HG03196 (cell line): ENCODE data around the gene RWDD3.

ENCODE experiments used
- ATAC-seq: cut with Tn5 transposase; IDR thresholded peaks from one replicate; pipeline ENCODE4 v1.9.1; 2021; ENCODE audit not compliant: unreplicated experiment

The RWDD3 gene

DNA sequence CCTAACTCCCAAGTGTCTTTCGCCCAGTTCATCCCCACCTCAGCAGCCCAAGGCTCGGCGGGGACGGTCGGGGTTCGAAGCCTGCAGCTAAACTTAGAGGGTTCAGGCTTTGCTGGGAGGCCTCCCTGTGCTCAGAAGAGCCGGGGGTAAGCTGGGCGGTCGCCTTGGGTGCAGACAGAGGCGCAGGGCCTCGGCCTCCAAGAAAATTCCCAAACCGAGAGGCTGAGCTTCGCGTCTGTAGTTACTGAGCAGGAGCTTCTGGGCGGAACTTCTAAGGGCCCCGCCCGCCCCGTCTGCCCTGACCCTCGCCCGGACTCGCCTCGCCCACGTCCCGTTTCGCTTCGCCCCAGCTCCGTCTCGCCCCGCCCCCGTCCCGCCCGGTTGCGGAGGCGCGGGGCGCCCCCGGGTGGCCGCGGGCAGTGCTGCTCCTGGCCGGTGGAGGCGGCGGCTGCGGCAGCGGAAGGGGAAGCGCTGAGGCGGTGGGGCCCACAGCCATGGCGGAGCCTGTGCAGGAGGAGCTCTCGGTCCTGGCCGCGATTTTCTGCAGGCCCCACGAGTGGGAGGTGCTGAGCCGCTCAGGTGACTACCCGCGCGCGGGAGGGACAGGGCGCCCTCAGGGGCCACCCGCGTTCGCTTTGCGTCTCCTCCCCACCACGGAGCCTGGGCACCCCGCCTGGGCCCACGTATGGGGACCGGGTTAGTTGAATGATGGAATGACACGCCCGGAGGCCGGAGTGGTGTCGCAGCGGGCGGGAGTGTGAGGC lies at the start of gene RWDD3:
Gene RWDD3 (plus strand): TSS at position 474 of the 764 bp plus-strand sequence. CDS start 21 bp downstream, at position 495.
- peak; percentile 99 for ATAC-seq

- ATAC-seq: no peak
These were observed 47.9 kb upstream of the RWDD3 start for GRCh38 chr1:95186149-95186548.

GRCh38 chr1:95193591-95193990 lies 40.4 kb upstream of the RWDD3 start:
- ATAC-seq: no peak

DNA sequence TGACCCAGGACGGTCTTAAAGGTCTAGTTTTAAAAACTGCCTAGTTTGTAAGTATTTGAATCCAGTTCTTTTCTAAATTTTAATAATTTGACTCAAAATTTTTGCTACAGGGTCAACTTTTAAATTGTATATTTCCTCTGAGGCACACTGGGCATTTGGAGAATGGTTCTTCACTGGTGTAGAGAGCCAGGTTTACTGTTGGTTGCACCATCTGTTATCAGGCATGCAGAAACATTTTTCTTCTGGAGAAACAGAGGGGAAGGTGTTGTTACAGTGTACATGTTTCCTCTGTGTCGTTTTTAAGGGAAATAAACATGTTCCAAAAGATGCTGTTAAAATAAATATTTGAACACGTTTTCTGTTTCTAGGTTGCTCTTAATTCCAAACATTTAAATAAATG lies 39.0 kb upstream of the RWDD3 start:
- no peak for ATAC-seq

- ATAC-seq: no peak
These were observed 38.0 kb upstream of the RWDD3 start for GRCh38 chr1:95196017-95196416.

GRCh38 chr1:95197616-95198252 lies 36.3 kb upstream of the RWDD3 start:
- no peak for ATAC-seq

- ATAC-seq: no peak
These were observed 32.1 kb upstream of the RWDD3 start for GRCh38 chr1:95201905-95202304.

DNA sequence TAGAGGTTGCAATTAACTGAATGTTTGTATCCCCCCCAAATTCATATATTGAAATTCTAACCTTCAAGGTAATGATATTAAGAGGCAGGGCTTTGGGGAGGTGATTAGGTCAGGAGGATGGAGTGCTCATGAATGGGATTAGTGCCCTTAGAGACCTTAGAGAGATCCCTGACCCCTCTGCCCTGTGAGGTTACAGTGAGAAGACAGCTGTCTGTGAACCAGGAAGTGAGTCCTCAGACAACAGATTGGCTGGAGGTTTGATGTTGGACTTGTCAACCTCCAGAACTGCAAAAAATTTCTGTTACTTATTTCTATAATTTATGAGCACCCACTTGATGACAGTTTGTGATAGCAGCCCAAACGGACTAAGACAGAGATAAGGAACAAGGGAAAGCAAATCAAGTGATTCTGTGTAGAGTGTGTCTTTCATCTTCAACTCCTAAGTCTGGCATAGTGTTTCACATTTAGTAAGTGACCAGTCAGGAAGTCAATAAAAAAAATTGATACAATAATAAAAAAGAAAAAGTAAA lies 30.0 kb upstream of the RWDD3 start:
- ATAC-seq: no peak

DNA sequence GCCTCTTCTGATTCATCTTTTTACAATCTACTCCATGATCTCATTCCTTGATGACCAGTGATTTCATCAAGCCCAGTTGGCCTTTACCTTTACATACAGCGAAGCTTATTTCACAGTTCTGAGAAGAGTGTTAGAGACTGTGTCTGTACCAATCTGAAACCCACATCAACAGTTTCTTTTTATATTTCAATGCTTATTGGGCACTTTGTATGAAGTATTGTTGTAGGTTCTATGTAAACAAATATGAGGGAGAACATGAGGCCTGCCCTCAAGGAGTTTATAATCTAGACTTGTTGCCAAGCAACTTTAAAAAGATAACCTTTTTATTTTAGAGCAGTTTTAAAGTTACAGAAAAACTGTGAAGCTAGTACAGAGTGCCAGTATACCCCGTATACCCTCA lies 27.5 kb upstream of the RWDD3 start:
- no peak for ATAC-seq

DNA sequence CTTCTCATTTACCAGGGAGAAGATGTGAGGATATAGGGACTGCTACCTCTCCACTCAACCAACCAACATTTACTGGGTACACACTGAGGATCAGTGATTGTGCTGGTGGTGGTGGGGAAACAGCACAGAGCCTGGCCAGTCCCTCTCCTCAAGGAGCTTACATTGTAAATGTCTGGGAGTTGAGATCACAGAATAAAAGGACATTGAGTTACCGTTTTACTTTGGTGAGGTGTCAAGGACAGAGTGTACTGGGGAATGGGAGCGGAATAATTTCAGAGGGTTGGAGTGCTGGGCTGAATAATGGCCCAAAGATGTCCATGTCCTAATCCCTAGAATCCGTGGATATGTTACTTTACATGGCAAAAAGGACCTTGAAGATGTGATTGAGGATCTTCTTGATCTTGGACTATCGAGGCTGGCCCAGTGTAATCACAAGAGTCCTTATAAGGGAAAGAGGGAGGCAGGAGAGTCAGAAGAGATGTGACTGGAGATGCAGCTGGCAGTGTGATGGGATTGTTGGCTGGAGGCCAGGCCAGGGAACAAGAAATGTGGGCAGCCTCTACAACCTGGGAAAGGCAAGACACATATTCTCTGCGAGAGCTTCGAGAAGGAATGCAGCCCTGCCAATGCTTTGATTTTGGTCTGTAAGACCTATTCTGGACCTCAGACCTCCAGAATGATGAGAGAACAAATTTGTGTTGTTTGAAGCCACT lies 26.6 kb upstream of the RWDD3 start:
- no peak for ATAC-seq

- no peak for ATAC-seq
These were observed 25.1 kb upstream of the RWDD3 start for GRCh38 chr1:95208876-95209275.

GRCh38 chr1:95209291-95209690 lies 24.7 kb upstream of the RWDD3 start:
- no peak for ATAC-seq

- ATAC-seq: no peak
These were observed 17.6 kb upstream of the RWDD3 start for GRCh38 chr1:95216292-95216990.

GRCh38 chr1:95217371-95217770 lies 16.6 kb upstream of the RWDD3 start:
- no peak for ATAC-seq

GRCh38 chr1:95219407-95219806 lies 14.6 kb upstream of the RWDD3 start:
- no peak for ATAC-seq

DNA sequence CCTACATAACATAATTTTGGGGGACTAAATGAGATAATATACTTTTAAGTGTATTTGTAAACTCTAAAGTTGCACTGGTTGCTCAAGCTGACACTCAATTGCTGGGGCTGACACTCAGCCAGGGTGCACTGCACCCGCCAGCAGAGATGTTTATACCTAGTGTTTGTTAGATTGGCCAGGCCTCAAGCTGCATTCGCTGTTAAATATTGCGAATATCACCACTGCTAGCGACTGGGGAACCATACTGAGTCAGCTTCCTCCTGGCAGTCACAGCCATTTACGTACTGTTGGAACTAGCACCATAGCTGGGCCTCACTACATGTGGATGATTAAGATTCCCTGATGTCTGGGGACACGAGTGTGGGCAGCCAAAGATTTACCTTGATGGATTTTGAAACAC lies 12.7 kb upstream of the RWDD3 start:
- no peak for ATAC-seq

- ATAC-seq: no peak
These were observed 11.4 kb upstream of the RWDD3 start for GRCh38 chr1:95222629-95223028.

DNA sequence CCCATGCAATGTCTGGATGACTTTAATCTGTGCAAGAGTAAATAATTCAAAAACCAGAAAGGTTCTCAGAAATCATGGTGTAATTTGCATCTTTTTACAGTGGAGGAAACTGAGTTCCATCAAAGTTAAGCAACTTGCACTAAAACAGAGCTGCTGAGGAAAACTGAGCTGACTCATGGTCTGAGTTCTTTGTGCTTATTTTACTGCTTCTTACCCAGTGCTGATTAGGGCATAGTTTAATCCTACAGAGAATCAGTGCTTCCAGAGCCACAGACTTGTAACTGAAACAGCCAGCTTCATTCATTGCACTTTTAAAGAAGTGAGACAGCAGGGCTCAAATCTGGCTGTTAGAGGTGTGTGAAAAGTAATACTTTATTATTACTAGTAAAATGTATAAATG lies 10.9 kb upstream of the RWDD3 start:
- no peak for ATAC-seq

- ATAC-seq: no peak
These were observed 7.0 kb upstream of the RWDD3 start for GRCh38 chr1:95226781-95227660.

DNA sequence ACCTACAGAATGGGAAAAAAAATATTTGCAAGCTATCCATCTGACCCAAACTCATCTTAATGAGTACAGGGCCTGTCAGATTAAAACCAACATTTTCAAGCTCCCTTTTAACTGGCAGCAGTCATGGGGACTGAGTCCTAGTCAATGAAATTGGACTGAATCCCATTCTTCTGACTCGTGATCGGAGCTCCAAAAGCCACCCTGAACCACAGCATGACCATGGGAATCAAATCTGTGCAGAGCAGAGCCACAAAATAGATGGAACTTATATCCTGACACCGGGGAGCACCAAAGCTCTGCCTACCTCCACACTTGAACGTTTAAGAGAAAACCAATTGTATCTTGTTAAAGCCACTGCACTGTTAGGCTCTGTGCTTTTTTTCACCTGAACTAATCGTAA lies 5.0 kb upstream of the RWDD3 start:
- no peak for ATAC-seq
